ENCODE data around the gene PDCD2L.

DNA sequence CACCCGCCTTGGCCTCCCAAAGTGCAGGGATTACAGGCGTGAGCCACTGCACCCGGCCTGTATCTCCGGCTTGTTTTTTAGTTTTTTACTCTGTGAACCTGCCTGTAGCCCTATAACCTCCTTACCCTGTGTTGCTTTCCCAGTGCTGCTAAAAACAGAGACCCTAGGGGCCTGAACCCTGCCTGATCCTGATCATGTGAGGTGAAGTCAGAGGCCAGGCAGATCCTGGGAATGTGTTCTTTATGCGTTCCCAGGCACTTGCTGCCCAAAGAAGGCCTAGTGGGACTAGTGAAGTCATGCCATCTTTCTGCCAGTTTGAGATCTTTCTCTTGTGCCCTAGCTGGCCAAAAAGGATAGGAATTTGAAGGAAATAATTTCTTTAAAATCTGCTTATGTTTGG, 28.6 kb downstream of the PDCD2L start:
- TF ChIP-seq, protein P1, sequence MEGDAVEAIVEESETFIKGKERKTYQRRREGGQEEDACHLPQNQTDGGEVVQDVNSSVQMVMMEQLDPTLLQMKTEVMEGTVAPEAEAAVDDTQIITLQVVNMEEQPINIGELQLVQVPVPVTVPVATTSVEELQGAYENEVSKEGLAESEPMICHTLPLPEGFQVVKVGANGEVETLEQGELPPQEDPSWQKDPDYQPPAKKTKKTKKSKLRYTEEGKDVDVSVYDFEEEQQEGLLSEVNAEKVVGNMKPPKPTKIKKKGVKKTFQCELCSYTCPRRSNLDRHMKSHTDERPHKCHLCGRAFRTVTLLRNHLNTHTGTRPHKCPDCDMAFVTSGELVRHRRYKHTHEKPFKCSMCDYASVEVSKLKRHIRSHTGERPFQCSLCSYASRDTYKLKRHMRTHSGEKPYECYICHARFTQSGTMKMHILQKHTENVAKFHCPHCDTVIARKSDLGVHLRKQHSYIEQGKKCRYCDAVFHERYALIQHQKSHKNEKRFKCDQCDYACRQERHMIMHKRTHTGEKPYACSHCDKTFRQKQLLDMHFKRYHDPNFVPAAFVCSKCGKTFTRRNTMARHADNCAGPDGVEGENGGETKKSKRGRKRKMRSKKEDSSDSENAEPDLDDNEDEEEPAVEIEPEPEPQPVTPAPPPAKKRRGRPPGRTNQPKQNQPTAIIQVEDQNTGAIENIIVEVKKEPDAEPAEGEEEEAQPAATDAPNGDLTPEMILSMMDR (IDR thresholded peaks at IDR 0.05) = no peak
- no peak for TF ChIP-seq POLR2A (IDR thresholded peaks at IDR 0.05)
